HG02798 (cell line): ENCODE measurements around the gene ECI1.
A peak's percentile ranks its signal among the peaks of the same experiment; 100 is the strongest.
"Not testable (repeated sequence)": the region's sequence is repeated elsewhere in the genome, so short reads cannot be mapped to it uniquely, and the experiment has no call there.

Source experiments
- ATAC-seq: cut with Tn5 transposase; IDR thresholded peaks from one replicate; pipeline ENCODE4 v1.9.1; 2021; ENCODE audit warnings: mild to moderate bottlenecking; ENCODE audit not compliant: unreplicated experiment, poor library complexity

The ECI1 gene

GRCh38 chr16:2280981-2281542 lies 29.7 kb upstream of the ECI1 start:
- no peak for ATAC-seq

- ATAC-seq, result no peak
Observed at GRCh38 chr16:2280461-2280860, 29.1 kb upstream of the ECI1 start.

GRCh38 chr16:2278956-2279800 lies 27.8 kb upstream of the ECI1 start:
- no peak for ATAC-seq

DNA sequence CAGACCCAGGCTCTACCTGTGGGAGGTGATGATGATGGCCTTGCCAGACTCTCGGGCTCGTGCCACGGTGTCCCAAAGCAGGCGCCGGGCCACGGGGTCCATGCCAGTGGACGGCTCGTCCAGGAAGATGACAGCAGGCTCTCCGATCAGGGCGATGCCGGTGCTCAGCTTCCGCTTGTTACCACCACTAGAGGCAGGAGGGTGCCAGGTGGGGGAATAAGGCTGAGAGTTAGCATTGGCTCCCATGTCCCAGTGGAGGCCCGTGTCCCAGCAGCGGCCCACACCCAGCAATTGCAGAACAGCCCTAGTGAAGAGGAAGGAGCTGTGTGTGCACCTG lies 26.9 kb upstream of the ECI1 start:
- no peak for ATAC-seq

- no peak for ATAC-seq
Observed at GRCh38 chr16:2277466-2278271, 26.3 kb upstream of the ECI1 start.

DNA sequence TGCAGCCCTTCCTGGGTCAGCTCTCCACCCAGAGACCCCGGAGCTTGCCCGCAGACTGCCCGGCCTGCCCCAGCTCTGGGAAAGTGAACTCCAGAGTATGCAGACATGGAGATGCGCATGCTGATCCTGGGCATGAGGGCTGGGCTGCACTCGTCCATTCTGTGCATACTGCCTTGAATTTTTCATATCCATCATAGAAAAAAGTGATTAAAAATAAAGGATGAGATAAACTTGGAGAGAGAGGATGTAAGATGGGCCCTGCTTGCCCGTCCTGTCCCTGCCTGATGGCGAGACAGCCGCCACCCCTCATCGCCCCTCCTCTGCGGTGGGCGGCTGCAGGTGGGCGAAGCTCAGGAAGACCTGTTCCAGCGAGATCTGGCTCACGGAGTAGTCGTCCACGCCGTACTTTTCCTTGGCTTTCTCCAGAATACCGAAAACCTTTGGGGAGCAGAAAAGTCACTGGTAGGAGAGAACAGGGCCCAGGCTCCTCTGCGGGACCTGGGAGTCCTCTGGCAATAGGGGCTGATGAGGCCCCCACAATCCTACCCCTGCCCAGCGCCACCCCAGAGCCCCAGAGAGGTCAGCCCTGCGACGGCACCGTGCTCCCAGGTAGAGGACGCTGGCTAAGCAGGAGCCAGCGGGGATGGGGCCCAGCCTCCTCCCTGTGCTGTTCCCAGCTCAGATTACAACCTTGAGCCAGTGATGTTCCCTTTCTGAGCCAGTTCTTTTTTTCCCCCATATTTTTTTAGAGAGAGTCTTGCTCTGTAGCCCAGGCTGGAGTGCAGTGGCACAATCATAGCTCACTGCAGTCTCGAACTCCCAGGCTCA lies 25.2 kb upstream of the ECI1 start:
- no peak for ATAC-seq

DNA sequence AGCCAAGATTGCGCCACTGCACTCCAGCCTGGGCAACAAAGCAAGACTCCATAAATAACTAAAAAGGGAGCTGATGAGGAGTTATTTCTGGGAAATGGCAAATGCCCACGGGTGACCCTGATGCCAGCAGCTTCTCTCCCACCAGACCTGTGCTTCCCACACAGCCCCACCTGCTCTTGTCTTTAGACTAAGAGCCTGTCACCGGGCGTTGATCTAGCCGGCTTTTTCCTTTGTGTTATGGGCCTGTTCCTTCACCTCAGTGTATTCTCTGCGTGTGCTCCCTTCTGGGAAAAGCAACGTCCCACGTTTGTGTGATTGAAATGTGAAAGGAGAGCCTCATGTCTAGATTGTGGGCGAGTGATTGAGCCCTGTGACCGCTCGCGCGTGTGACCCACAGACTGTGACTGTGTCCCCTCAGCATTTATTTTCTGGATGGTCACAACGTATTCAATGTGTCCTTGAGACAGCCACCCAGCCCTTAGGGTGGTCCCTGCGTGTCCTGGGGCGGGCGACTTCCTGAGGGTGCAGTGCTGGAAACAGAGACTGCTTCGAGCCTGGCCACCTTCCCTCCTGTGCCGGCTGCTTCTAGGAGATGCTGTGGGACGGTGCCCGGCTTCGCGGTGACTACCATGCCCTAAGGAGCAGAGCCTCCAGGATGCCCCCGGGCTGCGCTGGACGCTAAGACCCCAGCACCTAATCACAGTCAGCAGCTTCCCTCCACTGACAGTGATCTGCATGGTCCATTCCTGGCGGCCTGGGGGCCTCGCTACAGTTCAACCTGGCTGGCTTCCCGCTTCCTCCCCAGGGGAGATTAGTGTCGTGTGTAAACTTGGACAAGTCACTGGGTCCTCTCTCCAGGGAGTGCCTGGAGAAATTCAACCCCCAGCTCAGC lies 24.3 kb upstream of the ECI1 start:
- ATAC-seq, result no peak

DNA sequence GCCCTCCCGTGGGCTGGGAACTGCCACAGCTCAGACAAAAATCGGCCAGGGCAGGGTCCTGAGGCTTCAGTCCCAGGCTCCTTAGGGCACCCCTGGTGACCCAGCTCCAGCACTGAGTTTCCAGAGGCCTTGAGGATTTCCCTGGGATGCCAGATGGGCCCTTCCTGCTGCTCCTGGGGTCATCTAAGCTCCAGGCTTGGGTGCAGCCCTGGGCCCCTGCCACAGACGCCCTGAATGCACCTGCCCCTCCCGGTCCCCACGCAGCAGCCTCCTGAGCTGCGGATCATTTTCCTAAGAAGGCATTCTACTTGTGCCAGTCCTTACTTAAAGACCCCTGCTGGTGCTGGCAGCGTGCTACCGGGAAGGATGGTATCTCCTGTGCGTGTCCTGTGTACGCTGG lies 22.5 kb upstream of the ECI1 start:
- ATAC-seq, result no peak

DNA sequence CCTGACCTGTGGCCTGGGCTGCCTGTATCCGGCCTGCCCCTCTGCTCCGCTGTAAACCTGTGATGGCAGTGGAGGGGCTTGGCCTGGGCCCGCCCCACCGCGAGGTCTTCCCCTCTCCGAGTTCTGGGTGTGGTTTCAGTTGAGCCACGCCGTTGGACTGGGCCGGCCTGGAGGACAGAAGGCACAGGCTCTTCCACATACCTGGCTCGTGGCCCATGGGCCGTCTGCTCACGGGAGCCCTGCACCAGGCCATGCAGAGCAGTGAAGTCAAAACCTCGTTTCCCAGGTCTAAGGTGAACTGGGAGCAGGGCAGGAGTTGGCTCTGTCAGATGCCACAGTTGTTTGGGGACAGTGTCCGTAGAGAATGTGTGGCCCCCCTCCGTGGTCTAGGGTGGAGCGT lies 22.1 kb upstream of the ECI1 start:
- ATAC-seq, result no peak

DNA sequence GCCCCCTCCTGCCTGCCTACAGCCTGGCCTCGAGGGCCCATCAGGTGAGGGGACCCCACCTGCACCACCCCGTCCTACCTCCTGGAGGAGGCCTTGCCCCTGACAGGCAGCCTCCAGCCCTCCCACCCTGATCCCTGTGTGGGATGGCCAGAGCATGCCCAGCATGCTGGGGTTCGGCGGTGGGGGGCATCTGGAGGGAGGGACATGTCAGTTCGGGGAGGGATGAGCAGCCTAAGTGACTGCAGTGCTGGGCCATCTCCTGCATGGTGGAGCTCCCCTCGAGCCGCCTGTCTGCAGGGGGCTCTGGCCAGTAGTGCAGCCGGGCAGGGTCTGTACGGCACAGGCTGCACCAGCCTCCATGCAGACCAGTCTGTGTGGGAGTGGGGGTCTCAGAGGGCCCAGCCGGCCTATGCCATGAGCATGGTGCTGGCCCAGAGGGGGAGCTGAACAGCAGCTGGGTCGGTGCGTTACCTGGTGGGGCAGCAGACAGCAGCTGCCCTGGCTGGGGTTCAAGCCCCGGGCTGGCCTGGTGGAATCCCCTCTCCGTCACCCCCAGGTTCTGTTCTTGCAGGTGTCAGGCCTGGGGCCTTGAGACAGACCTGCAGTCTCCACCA lies 20.6 kb upstream of the ECI1 start:
- no peak for ATAC-seq

- no peak for ATAC-seq
Observed at GRCh38 chr16:2270588-2271470, 19.4 kb upstream of the ECI1 start.

GRCh38 chr16:2270070-2270462 lies 18.7 kb upstream of the ECI1 start:
- ATAC-seq, result no peak

GRCh38 chr16:2267913-2268666 lies 16.7 kb upstream of the ECI1 start, which contains the start of gene RNPS1:
TSS of gene RNPS1 (minus strand) at chr16:2268126. CDS start at chr16:2264643, 3,483 bp downstream.
- ATAC-seq, result peak; percentile 84

- ATAC-seq, result peak; percentile 62
Observed at GRCh38 chr16:2267505-2267912, 16.1 kb upstream of the ECI1 start.

GRCh38 chr16:2266887-2267286 lies 15.5 kb upstream of the ECI1 start:
- ATAC-seq, result not testable (repeated sequence)

- not testable (repeated sequence) for ATAC-seq
Observed at GRCh38 chr16:2263026-2263425, 11.6 kb upstream of the ECI1 start.

- no peak for ATAC-seq
Observed at GRCh38 chr16:2260250-2260649, 8.9 kb upstream of the ECI1 start.
